Chondrocyte (in vitro differentiated cells): Measurements from ENCODE around the gene CELF2. TPM values are rescaled to one million over a fixed set of nuclear protein-coding genes. Genes with fewer than 3 reads are reported as not detected.

ENCODE experiments used
- DNase-seq: peaks from one replicate; pipeline ENCODE4 v3.0.0; 2021; ENCODE audit warnings: mixed read lengths, low spot score
- H3K27ac Mint-ChIP-seq: one replicate; pipeline ENCODE4 v1.8.0; 2021; ENCODE audit warnings: mild to moderate bottlenecking, moderate library complexity, mixed read lengths; ENCODE audit not compliant: unreplicated experiment
- H3K27me3 Mint-ChIP-seq: 2 replicates; pipeline ENCODE4 v1.8.0; 2021; ENCODE audit warnings: low read depth, mixed read lengths
- H3K36me3 Mint-ChIP-seq: 2 replicates; pipeline ENCODE4 v1.8.0; 2021; ENCODE audit warnings: low read depth, mixed read lengths
- H3K4me1 Mint-ChIP-seq: 2 replicates; pipeline ENCODE4 v1.8.0; 2021; ENCODE audit warnings: low read depth, mild to moderate bottlenecking, mixed read lengths
- H3K4me3 Mint-ChIP-seq: one replicate; pipeline ENCODE4 v1.8.0; 2021; ENCODE audit warnings: mild to moderate bottlenecking, moderate library complexity, mixed read lengths; ENCODE audit not compliant: unreplicated experiment
- H3K9me3 Mint-ChIP-seq: 2 replicates; pipeline ENCODE4 v1.8.0; 2021; ENCODE audit warnings: low read depth, mixed read lengths
- total RNA-seq: library from RNA; stranded (reverse); gene quantifications from 3 replicates; pipeline ENCODE4 v1.2.1, GENCODE V29; 2021
- TF ChIP-seq, protein P1 (sequence below): fragments of 200-600 bp; sonication (generic); IDR thresholded peaks from 2 replicates; pipeline ENCODE4 v1.5.0; 2021; ENCODE audit warnings: antibody characterized with exemption, mild to moderate bottlenecking, moderate library complexity

CELF2 gene
- total RNA-seq, 1 donor from 2014 or later: 44.3 TPM

DNA sequence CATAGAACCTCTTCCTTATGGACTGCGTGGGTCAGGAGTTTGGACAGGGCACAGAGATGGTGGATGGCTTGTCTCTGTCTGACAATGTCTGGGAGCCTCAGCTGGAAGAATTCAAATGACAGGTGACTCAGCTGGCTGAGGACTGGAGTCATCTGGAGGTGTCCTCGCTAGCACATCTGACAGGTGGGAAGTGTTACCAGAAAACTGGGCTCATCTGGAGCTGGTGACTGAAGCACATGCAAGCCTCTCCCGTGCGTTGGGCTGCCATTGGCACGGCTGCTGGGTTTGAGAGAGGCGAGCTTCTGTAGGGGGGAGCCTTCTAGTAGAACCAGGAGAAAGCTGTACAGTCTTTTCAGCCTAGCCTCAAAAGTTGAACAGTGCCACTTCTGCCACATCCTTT lies 71.0 kb downstream of the CELF2 start:
- Mint-ChIP-seq H3K4me1 (no peaks in the 10 kb centered on the region), H3K9me3 (no peaks in the 10 kb centered on the region), H3K4me3 (no peak overlapping the region), H3K27me3 (no peaks in the 10 kb centered on the region), H3K36me3 (no peaks in the 10 kb centered on the region), H3K27ac (no peak overlapping the region)
- TF ChIP-seq, protein P1, sequence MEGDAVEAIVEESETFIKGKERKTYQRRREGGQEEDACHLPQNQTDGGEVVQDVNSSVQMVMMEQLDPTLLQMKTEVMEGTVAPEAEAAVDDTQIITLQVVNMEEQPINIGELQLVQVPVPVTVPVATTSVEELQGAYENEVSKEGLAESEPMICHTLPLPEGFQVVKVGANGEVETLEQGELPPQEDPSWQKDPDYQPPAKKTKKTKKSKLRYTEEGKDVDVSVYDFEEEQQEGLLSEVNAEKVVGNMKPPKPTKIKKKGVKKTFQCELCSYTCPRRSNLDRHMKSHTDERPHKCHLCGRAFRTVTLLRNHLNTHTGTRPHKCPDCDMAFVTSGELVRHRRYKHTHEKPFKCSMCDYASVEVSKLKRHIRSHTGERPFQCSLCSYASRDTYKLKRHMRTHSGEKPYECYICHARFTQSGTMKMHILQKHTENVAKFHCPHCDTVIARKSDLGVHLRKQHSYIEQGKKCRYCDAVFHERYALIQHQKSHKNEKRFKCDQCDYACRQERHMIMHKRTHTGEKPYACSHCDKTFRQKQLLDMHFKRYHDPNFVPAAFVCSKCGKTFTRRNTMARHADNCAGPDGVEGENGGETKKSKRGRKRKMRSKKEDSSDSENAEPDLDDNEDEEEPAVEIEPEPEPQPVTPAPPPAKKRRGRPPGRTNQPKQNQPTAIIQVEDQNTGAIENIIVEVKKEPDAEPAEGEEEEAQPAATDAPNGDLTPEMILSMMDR: no peak
- DNase-seq: no peak

DNA sequence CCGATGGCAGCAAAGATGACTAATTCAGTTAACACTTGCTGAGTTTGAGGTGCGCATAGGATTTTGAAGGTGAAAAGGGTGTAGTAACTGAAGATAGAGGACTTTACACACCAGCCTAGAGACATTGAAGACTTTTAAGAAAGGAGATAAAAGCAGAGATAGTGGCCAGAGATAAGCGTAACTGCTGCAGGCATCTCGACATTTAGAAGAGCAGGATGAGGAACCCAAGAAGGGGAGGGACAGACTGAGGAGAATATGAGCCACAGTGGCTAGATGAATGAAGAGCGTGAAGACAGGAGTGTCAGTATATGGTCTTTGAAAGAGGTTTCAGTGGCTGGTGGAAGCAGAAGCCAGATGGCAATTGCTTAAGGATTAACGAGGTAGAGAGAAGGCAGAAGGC lies 71.6 kb downstream of the CELF2 start:
- no peaks in the 10 kb centered on the region for H3K36me3 Mint-ChIP-seq
- TF ChIP-seq, protein P1: no peak
- DNase-seq: no peak
- no peaks in the 10 kb centered on the region for H3K4me1 Mint-ChIP-seq
- H3K4me3 Mint-ChIP-seq: no peak overlapping the region
- no peaks in the 10 kb centered on the region for H3K9me3 Mint-ChIP-seq
- no peaks in the 10 kb centered on the region for H3K27me3 Mint-ChIP-seq
- no peak overlapping the region for H3K27ac Mint-ChIP-seq

DNA sequence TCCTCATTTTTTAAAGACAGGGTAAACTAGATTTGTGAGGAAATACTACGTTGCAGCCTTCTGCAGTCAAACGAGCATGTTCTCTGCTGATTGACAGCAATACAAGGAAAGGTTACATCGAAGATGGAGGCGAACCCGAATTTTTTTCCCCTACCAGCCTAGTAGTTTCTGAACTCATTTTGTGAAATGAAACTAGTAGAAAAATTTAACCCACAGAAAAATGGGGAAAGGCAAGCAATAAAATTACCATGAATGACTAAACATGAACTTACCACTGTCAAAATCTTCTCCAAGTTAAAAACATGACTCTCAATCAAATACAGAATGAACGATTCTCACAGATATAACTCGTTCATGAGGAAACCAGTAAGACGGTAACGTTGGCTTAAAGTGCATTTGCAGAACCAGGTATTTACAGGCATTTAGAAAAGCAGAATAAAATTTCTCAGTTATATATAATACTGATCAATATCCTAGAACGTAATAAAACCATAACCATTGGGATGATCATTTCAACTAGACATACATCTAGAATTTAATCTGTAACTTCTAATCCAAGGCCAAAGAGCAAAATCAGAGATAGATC lies 73.9 kb downstream of the CELF2 start:
- Mint-ChIP-seq H3K9me3 (no peaks in the 10 kb centered on the region), H3K27me3 (no peaks in the 10 kb centered on the region), H3K4me3 (no peak overlapping the region), H3K4me1 (peaks cover 1% of the 10 kb centered on the region), H3K36me3 (no peaks in the 10 kb centered on the region), H3K27ac (no peak overlapping the region)
- no peak for DNase-seq
- TF ChIP-seq, protein P1: no peak

DNA sequence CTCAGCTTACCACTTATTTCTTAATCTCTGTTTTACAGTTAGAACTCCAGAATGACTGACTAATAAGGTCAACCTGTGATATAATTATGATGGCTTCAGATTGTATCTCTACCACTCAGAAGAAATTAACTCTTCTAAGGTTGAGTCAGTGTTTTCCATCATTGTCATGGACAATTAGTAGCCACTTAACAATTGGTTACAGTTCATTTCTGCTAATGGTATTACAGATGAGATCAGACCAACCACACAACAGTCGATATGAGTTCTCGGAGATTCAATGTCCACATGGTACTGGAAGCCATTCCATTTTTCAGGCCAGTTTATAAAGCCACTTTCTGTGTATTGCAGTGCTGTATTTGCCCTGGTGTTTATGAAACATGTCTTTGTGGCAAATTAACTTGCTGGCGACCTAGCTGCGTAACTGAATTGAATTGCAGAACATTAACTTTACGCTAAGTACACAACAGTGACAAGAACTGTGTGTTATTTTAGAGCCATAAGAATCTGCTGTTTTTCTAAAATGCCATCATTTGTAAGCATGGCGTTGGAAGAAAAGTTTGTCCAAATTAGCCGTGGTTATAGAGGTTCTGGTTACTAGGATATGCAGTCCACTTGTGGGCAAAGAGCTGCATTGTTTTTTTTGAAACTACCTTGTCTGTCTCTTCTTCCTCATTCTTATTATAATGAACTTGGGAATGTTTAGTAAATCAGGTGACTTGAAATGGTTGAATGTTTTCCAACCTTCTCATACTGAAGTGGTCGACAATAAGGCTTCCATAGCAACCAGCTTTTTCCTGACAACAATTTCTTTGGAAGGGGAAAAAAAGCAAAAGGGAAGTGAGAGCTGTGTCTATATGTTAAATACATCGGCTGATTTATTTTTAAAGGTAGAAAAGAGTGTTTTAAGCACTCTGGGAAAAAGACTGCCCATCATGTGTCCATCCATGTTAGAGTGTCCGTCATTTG lies 76.4 kb downstream of the CELF2 start:
- no peak overlapping the region for H3K27ac Mint-ChIP-seq
- no peak for DNase-seq
- H3K4me3 Mint-ChIP-seq: no peak overlapping the region
- no peaks in the 10 kb centered on the region for H3K9me3 Mint-ChIP-seq
- H3K27me3 Mint-ChIP-seq: no peaks in the 10 kb centered on the region
- TF ChIP-seq, protein P1: no peak
- H3K36me3 Mint-ChIP-seq: no peaks in the 10 kb centered on the region
- peaks cover 7% of the 10 kb centered on the region for H3K4me1 Mint-ChIP-seq

DNA sequence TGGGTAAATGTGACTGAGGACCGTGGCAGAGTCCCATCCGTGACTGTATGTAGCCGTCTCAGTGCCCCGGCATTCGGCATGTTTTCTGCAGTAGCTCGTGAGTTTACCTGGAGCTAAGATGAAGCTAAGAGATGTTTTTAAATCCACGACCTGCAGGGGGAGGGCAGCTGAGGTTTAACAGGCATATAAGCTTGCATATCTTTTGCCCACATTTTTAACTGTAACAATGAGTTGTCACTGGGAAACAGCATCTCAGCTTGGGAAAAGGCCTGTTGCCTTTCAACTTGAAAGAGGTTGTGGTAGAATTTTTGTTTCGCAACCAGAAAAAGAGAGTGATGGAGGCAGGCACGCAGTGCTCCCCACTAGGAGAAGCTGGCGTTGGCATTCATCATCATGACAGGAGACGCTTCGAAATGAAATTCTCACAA lies 77.7 kb downstream of the CELF2 start:
- Mint-ChIP-seq H3K4me3 (no peak overlapping the region), H3K27me3 (no peaks in the 10 kb centered on the region), H3K9me3 (no peaks in the 10 kb centered on the region), H3K36me3 (no peaks in the 10 kb centered on the region), H3K4me1 (peaks cover 7% of the 10 kb centered on the region), H3K27ac (no peak overlapping the region)
- no peak for DNase-seq
- TF ChIP-seq, protein P1: no peak
